Measurements from ENCODE around the gene ZNF292. TPM values are rescaled to one million over a fixed set of nuclear protein-coding genes. Genes with fewer than 3 reads are reported as not detected.

ZNF292 gene
- total and polyA plus RNA-seq, 2 donors (not counting 1 experiment from before 2014, with no cell fraction given), result 10.1 to 84.1 TPM

DNA sequence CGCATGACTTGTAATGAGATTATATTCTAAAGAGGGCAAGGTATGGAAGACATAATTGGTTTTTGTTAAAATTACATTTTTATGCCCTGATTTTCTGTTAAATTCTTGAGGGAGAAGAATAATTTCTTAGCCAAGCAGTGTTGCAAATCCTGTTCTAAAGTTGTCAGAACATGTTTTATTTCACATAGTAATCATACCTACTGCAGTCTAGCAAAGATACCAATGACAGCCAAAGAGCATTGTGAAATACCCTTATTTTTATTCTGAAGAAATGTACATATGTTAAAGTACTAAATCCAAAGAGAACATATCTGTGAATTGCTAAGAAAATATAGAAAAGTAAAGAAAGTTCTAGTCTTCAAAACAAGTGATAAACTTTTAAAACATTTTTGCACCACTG lies 127.4 kb downstream of the ZNF292 start:
- Histone ChIP-seq H2AFZ (ENCODE audit: insufficient read depth, low read depth, low read length, poor library complexity, severe bottlenecking) (no peak overlapping the region), H3K9ac (ENCODE audit: low read length) (no peak overlapping the region), H3K27me3 (replicated peaks in 1 of 4; ENCODE audit: control extremely low read depth in 1 of 4, control insufficient read depth in 3 of 4, insufficient read depth in 4 of 4, low read length in 3 of 4) (no peaks in the 10 kb centered on the region), H3K9me3 (ENCODE audit: control extremely low read depth in 1 of 3, control insufficient read depth in 2 of 3, insufficient read depth in 1 of 3, low read length in 2 of 3) (no peaks in the 10 kb centered on the region), H4K20me1 (ENCODE audit: control insufficient read depth, insufficient read depth, low read length, poor library complexity, severe bottlenecking) (no peaks in the 10 kb centered on the region), H3K4me1 (ENCODE audit: control insufficient read depth in 2 of 2, insufficient read depth in 2 of 2, low read length in 2 of 2) (no peaks in the 10 kb centered on the region), H3K79me2 (ENCODE audit: control insufficient read depth, insufficient read depth, low read length) (no peaks in the 10 kb centered on the region), H3K36me3 (replicated peaks in 1 of 2; ENCODE audit: control extremely low read depth in 1 of 2, control insufficient read depth in 1 of 2, extremely low read depth in 1 of 2, insufficient read depth in 2 of 2, low read length in 1 of 2) (no peaks in the 10 kb centered on the region), H3K27ac (ENCODE audit: low read length in 2 of 2) (no peak overlapping the region), H3K4me3 (ENCODE audit: control extremely low read depth in 1 of 5, extremely low read depth in 1 of 5, insufficient read depth in 1 of 5, low read depth in 2 of 5, low read length in 4 of 5) (no peak overlapping the region), H3K4me2 (replicated peaks; ENCODE audit: low read depth, low read length, poor library complexity, severe bottlenecking) (no peak overlapping the region)
- peaks cover 3% of the 10 kb centered on the region for H3K4me1 Mint-ChIP-seq
- H3K4me3 Mint-ChIP-seq, result no peak overlapping the region
- no CpG with 5 or more reads among the region's 1 CpG for WGBS (ENCODE audit: insufficient coverage)
- H3K27ac Mint-ChIP-seq, result no peak overlapping the region
- DNase-seq (no peak), ATAC-seq (ENCODE audit: low read depth) (no peak)
- H3K27me3 Mint-ChIP-seq, result peaks cover 15% of the 10 kb centered on the region
- TF ChIP-seq EZH2 (IDR thresholded peaks at IDR 0.05; ENCODE audit: borderline replicate concordance, insufficient read depth, low read depth, low read length, poor library complexity, severe bottlenecking) (no peak), CTCF (IDR thresholded peaks at IDR 0.05) (no peak)
- H3K9me3 Mint-ChIP-seq (ENCODE audit: insufficient read depth), result no peaks in the 10 kb centered on the region
- ChIA-PET CTCF (interaction anchor here (0.6 kb wide), 1 partner anchor 145 kb away, joined by 4 read pairs; no protein-coding TSS in a partner anchor), POLR2A (no interaction called here)
- intact Hi-C loops (cut with micrococcal nuclease), result no loop called here

- WGBS (ENCODE audit: insufficient coverage), result 90% methylated on average over 2 of the region's 3 CpGs
Observed at GRCh38 chr6:87283461-87283860, 128.1 kb downstream of the ZNF292 start.

More at GRCh38 chr6:87283461-87283860, 128.1 kb downstream of the ZNF292 start:
- Mint-ChIP-seq H3K4me1 (peaks cover 3% of the 10 kb centered on the region), H3K9me3 (ENCODE audit: insufficient read depth) (no peaks in the 10 kb centered on the region), H3K4me3 (no peak overlapping the region), H3K27me3 (peaks cover 18% of the 10 kb centered on the region), H3K27ac (no peak overlapping the region)
- Histone ChIP-seq H4K20me1 (ENCODE audit: control insufficient read depth, insufficient read depth, low read length, poor library complexity, severe bottlenecking) (no peaks in the 10 kb centered on the region), H3K27me3 (replicated peaks in 1 of 4; ENCODE audit: control extremely low read depth in 1 of 4, control insufficient read depth in 3 of 4, insufficient read depth in 4 of 4, low read length in 3 of 4) (no peaks in the 10 kb centered on the region), H3K4me1 (ENCODE audit: control insufficient read depth in 2 of 2, insufficient read depth in 2 of 2, low read length in 2 of 2) (no peaks in the 10 kb centered on the region), H3K4me2 (replicated peaks; ENCODE audit: low read depth, low read length, poor library complexity, severe bottlenecking) (no peak overlapping the region), H3K4me3 (ENCODE audit: control extremely low read depth in 1 of 5, extremely low read depth in 1 of 5, insufficient read depth in 1 of 5, low read depth in 2 of 5, low read length in 4 of 5) (no peak overlapping the region), H2AFZ (ENCODE audit: insufficient read depth, low read depth, low read length, poor library complexity, severe bottlenecking) (no peak overlapping the region), H3K27ac (ENCODE audit: low read length in 2 of 2) (no peak overlapping the region), H3K36me3 (replicated peaks in 1 of 2; ENCODE audit: control extremely low read depth in 1 of 2, control insufficient read depth in 1 of 2, extremely low read depth in 1 of 2, insufficient read depth in 2 of 2, low read length in 1 of 2) (no peaks in the 10 kb centered on the region), H3K79me2 (ENCODE audit: control insufficient read depth, insufficient read depth, low read length) (no peaks in the 10 kb centered on the region), H3K9ac (ENCODE audit: low read length) (no peak overlapping the region), H3K9me3 (ENCODE audit: control extremely low read depth in 1 of 3, control insufficient read depth in 2 of 3, insufficient read depth in 1 of 3, low read length in 2 of 3) (no peaks in the 10 kb centered on the region)
- DNase-seq (no peak), ATAC-seq (ENCODE audit: low read depth) (no peak)
- ChIA-PET POLR2A (no interaction called here), CTCF (interaction anchor here (0.6 to 0.7 kb wide), 2 partner anchors 146 to 917 kb away, joined by 4 read pairs; no protein-coding TSS in a partner anchor)
- TF ChIP-seq EZH2 (IDR thresholded peaks at IDR 0.05; ENCODE audit: borderline replicate concordance, insufficient read depth, low read depth, low read length, poor library complexity, severe bottlenecking) (no peak), CTCF (IDR thresholded peaks at IDR 0.05) (no peak)
- intact Hi-C loops (cut with micrococcal nuclease), result no loop called here

All from B cell (primary cell).